DND-41 (cell line): ENCODE measurements around the gene LY9.

ENCODE experiments used
- ATAC-seq: fragments of 200-7000 bp; cut with Tn5 transposase; 3 replicates; pipeline ENCODE4 v1.9.1; 2021; ENCODE audit warnings: low read depth; ENCODE audit not compliant: insufficient read depth
- DNase-seq: peaks from one replicate; pipeline ENCODE4 v3.0.0-alpha.2; 2020
- H2AFZ ChIP-seq: 2 replicates; pipeline ENCODE4 v1.6.0; 2012; ENCODE audit warnings: low read depth, low read length
- H3K27ac ChIP-seq: 2 replicates; pipeline ENCODE4 v1.5.1; 2012; ENCODE audit warnings: low read length, inconsistent platforms
- H3K27me3 ChIP-seq: fragments of 200-600 bp; sonication (generic); 2 replicates; pipeline ENCODE4 v1.6.0; 2012; ENCODE audit warnings: low read length, mild to moderate bottlenecking, inconsistent platforms; ENCODE audit not compliant: insufficient read depth, poor library complexity
- H3K36me3 ChIP-seq: 2 replicates; pipeline ENCODE4 v1.5.1; 2012; ENCODE audit warnings: low read length, inconsistent platforms; ENCODE audit not compliant: insufficient read depth
- H3K4me1 ChIP-seq: 2 replicates; pipeline ENCODE4 v1.5.1; 2012; ENCODE audit warnings: mild to moderate bottlenecking, low read length; ENCODE audit not compliant: insufficient read depth
- H3K4me2 ChIP-seq: 2 replicates; pipeline ENCODE4 v1.6.0; 2012; ENCODE audit warnings: mild to moderate bottlenecking, moderate library complexity, low read length, inconsistent platforms; ENCODE audit not compliant: insufficient read depth
- H3K4me3 ChIP-seq, 2 experiments: fragments of 200-600 bp in 1 of 2; shearing (Covaris generic) in 1 of 2; 2 replicates each; pipeline ENCODE4 v1.5.1; 2012 to 2016; ENCODE audit warnings: inconsistent platforms in 2 of 2, low read length in 2 of 2, mild to moderate bottlenecking in 2 of 2, low read depth in 1 of 2, moderate library complexity in 1 of 2
- H3K79me2 ChIP-seq: 2 replicates; pipeline ENCODE4 v1.6.0; 2012; ENCODE audit warnings: low read length, inconsistent platforms; ENCODE audit not compliant: insufficient read depth
- H3K9ac ChIP-seq: 2 replicates; pipeline ENCODE4 v1.6.0; 2012; ENCODE audit warnings: low read depth, mild to moderate bottlenecking, inconsistent platforms, low read length, moderate library complexity
- H3K9me3 ChIP-seq: 2 replicates; pipeline ENCODE4 v1.5.1; 2012; ENCODE audit warnings: low read length, moderate library complexity, mild to moderate bottlenecking, inconsistent platforms; ENCODE audit not compliant: insufficient read depth, severe bottlenecking
- H4K20me1 ChIP-seq: 2 replicates; pipeline ENCODE4 v1.6.0; 2012; ENCODE audit warnings: low read length; ENCODE audit not compliant: insufficient read depth
- EZH2 ChIP-seq: IDR thresholded peaks from 3 replicates; pipeline ENCODE4 v1.6.1; 2012; ENCODE audit warnings: borderline replicate concordance, low read depth, mild to moderate bottlenecking, moderate library complexity, low read length, inconsistent platforms; ENCODE audit not compliant: severe bottlenecking
- TF ChIP-seq, protein P1 (sequence below): IDR thresholded peaks from 2 replicates; pipeline ENCODE4 v1.5.1; 2012; ENCODE audit warnings: borderline replicate concordance, low read length, moderate library complexity, mild to moderate bottlenecking; ENCODE audit not compliant: poor library complexity, severe bottlenecking; ENCODE audit errors: extremely low read depth

LY9 gene

GRCh38 chr1:160761046-160761445, 34.9 kb upstream of the LY9 start:
- H3K9ac ChIP-seq, result no peak overlapping the region
- H3K4me3 ChIP-seq, result no peak overlapping the region
- no peaks in the 10 kb centered on the region for H3K27me3 ChIP-seq
- H2AFZ ChIP-seq, result no peak overlapping the region
- no peaks in the 10 kb centered on the region for H3K79me2 ChIP-seq
- no peaks in the 10 kb centered on the region for H3K9me3 ChIP-seq
- H3K4me2 ChIP-seq, result no peak overlapping the region
- no peaks in the 10 kb centered on the region for H4K20me1 ChIP-seq
- ATAC-seq (no peak), DNase-seq (no peak)
- no peak for TF ChIP-seq EZH2
- TF ChIP-seq, protein P1, sequence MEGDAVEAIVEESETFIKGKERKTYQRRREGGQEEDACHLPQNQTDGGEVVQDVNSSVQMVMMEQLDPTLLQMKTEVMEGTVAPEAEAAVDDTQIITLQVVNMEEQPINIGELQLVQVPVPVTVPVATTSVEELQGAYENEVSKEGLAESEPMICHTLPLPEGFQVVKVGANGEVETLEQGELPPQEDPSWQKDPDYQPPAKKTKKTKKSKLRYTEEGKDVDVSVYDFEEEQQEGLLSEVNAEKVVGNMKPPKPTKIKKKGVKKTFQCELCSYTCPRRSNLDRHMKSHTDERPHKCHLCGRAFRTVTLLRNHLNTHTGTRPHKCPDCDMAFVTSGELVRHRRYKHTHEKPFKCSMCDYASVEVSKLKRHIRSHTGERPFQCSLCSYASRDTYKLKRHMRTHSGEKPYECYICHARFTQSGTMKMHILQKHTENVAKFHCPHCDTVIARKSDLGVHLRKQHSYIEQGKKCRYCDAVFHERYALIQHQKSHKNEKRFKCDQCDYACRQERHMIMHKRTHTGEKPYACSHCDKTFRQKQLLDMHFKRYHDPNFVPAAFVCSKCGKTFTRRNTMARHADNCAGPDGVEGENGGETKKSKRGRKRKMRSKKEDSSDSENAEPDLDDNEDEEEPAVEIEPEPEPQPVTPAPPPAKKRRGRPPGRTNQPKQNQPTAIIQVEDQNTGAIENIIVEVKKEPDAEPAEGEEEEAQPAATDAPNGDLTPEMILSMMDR, result no peak
- H3K4me1 ChIP-seq, result no peaks in the 10 kb centered on the region
- H3K27ac ChIP-seq, result no peak overlapping the region
- H3K36me3 ChIP-seq, result no peaks in the 10 kb centered on the region

GRCh38 chr1:160761886-160762285, 34.1 kb upstream of the LY9 start:
- H3K36me3 ChIP-seq, result no peaks in the 10 kb centered on the region
- DNase-seq (no peak), ATAC-seq (no peak)
- H3K9ac ChIP-seq, result no peak overlapping the region
- H3K4me3 ChIP-seq, result no peak overlapping the region
- H3K27me3 ChIP-seq, result no peaks in the 10 kb centered on the region
- TF ChIP-seq EZH2, result no peak
- TF ChIP-seq, protein P1, result no peak
- H4K20me1 ChIP-seq, result no peaks in the 10 kb centered on the region
- no peaks in the 10 kb centered on the region for H3K79me2 ChIP-seq
- H2AFZ ChIP-seq, result no peak overlapping the region
- no peak overlapping the region for H3K4me2 ChIP-seq
- H3K27ac ChIP-seq, result no peak overlapping the region
- H3K4me1 ChIP-seq, result peaks cover 5% of the 10 kb centered on the region
- no peaks in the 10 kb centered on the region for H3K9me3 ChIP-seq

DNA sequence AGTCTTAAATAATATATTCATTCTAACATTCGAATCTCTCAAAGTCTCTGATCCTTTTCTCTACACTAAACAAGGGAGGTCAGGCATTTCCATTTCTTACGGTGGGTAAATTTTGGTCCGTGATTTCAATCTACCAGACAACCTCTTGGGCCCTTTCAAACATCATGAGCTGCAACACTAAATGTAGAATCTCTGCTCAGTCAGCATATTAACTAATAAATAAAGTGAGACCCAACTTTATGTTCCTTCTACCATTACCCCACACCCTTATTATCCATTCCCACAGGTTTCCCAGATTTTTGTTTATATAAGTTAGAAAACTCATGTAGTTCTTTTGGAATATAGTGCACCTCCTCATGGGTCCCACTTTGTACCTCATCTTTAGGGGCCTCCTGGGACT, 32.0 kb upstream of the LY9 start:
- no peaks in the 10 kb centered on the region for H3K36me3 ChIP-seq
- no peak overlapping the region for H3K4me3 ChIP-seq
- H3K4me2 ChIP-seq, result no peak overlapping the region
- H3K4me1 ChIP-seq, result peaks cover 22% of the 10 kb centered on the region
- H3K9me3 ChIP-seq, result no peaks in the 10 kb centered on the region
- H3K9ac ChIP-seq, result no peak overlapping the region
- peak overlapping the region; percentile 28; the same call in 1 of the 2 replicates for H2AFZ ChIP-seq
- H3K27ac ChIP-seq, result no peak overlapping the region
- DNase-seq, result no peak
- H4K20me1 ChIP-seq, result no peaks in the 10 kb centered on the region
- ATAC-seq, result no peak
- TF ChIP-seq, protein P1, result no peak
- TF ChIP-seq EZH2, result no peak
- H3K79me2 ChIP-seq, result no peaks in the 10 kb centered on the region
- H3K27me3 ChIP-seq, result no peaks in the 10 kb centered on the region
